ENCODE results near the gene TNS4. TPM values are rescaled to one million over a fixed set of nuclear protein-coding genes. Genes with fewer than 3 reads are reported as not detected.

The TNS4 gene
- total and polyA plus RNA-seq, 7 experiments from 2014 or later = 1.2 to 10.3 (median 1.3) TPM; not detected in 4

GRCh38 chr17:40486522-40487370, 14.7 kb downstream of the TNS4 start:
- no peak for DNase-seq
- Histone ChIP-seq H3K27ac (ENCODE audit: low read depth, low read length) (no peak overlapping the region), H3K4me3 (ENCODE audit: low read length) (no peak overlapping the region), H3K36me3 (ENCODE audit: control insufficient read depth in 2 of 3, insufficient read depth in 3 of 3, low read length in 3 of 3) (no peaks in the 10 kb centered on the region), H3K9me3 (ENCODE audit: control insufficient read depth in 2 of 3, low read length in 3 of 3) (no peaks in the 10 kb centered on the region), H3K27me3 (ENCODE audit: control insufficient read depth in 2 of 2, insufficient read depth in 2 of 2, low read length in 2 of 2) (no peaks in the 10 kb centered on the region), H3K4me1 (ENCODE audit: control insufficient read depth in 2 of 2, insufficient read depth in 2 of 2, low read length in 2 of 2) (peaks cover 25 to 31% of the 10 kb centered on the region in 2 donors)
- intact Hi-C loops (cut with micrococcal nuclease) = no loop called here
- no peak for ATAC-seq
- H3K4me3 Mint-ChIP-seq = peak overlapping the region in 1 of 10 donors; percentile 0
- peaks cover 31 to 85% (median 78%) of the 10 kb centered on the region in 7 donors for H3K4me1 Mint-ChIP-seq
- H3K27ac Mint-ChIP-seq = peak overlapping the region; percentile 4 to 99 (median 68)
- H3K36me3 Mint-ChIP-seq = peaks cover 0 to 2% (median 0%) of the 10 kb centered on the region in 5 donors
- no peaks in the 10 kb centered on the region for H3K9me3 Mint-ChIP-seq
- no peaks in the 10 kb centered on the region for H3K27me3 Mint-ChIP-seq
- ChIA-PET CTCF (interaction anchor here (0.7 kb wide), 1 partner anchor 10 kb away, joined by 3 read pairs; no protein-coding TSS in a partner anchor), POLR2A (interaction anchor here (0.5 to 1.1 kb wide), 4 partner anchors 10 to 40 kb away, joined by 3 to 6 read pairs (median 4); no protein-coding TSS in a partner anchor)

GRCh38 chr17:40485851-40486521, 15.4 kb downstream of the TNS4 start:
- intact Hi-C loops (cut with micrococcal nuclease) = no loop called here
- ChIA-PET POLR2A (interaction anchor here (0.5 to 2.5 kb wide), 6 partner anchors 10 to 46 kb away, joined by 3 to 7 read pairs (median 4); no protein-coding TSS in a partner anchor), CTCF (interaction anchor here (0.6 to 1.8 kb wide), 3 partner anchors 10 to 298 kb away, joined by 3 to 5 read pairs (median 4); no protein-coding TSS in a partner anchor)
- no peak overlapping the region for H3K27ac ChIP-seq (ENCODE audit: low read depth, low read length)
- H3K9me3 ChIP-seq (ENCODE audit: control insufficient read depth in 2 of 3, low read length in 3 of 3) = no peaks in the 10 kb centered on the region
- no peak overlapping the region for H3K4me3 ChIP-seq (ENCODE audit: low read length)
- Mint-ChIP-seq H3K4me3 (peak overlapping the region in 2 of 10 donors; percentile 14 to 31), H3K36me3 (peaks cover 0 to under 1% (median 0%) of the 10 kb centered on the region in 5 donors), H3K4me1 (peaks cover 33 to 85% (median 78%) of the 10 kb centered on the region in 7 donors), H3K9me3 (peaks cover 0 to 1% (median 0%) of the 10 kb centered on the region in 11 donors), H3K27ac (peak overlapping the region; percentile 4 to 99 (median 74)), H3K27me3 (no peaks in the 10 kb centered on the region)
- no peaks in the 10 kb centered on the region for H3K36me3 ChIP-seq (ENCODE audit: control insufficient read depth in 2 of 3, insufficient read depth in 3 of 3, low read length in 3 of 3)
- ATAC-seq = peak; percentile 65
- H3K4me1 ChIP-seq (ENCODE audit: control insufficient read depth in 2 of 2, insufficient read depth in 2 of 2, low read length in 2 of 2) = peaks cover 28 to 32% of the 10 kb centered on the region in 2 donors
- peak in 7 of 9 donors; percentile 32 to 62 (median 45) for DNase-seq
- no peaks in the 10 kb centered on the region for H3K27me3 ChIP-seq (ENCODE audit: control insufficient read depth in 2 of 2, insufficient read depth in 2 of 2, low read length in 2 of 2)

- no peaks in the 10 kb centered on the region for H3K27me3 Mint-ChIP-seq
- peaks cover 0 to 1% (median 0%) of the 10 kb centered on the region in 11 donors for H3K9me3 Mint-ChIP-seq
- ChIA-PET POLR2A (interaction anchor here (1.3 to 2.5 kb wide), 2 partner anchors 9 to 47 kb away, joined by 4 to 7 read pairs; no protein-coding TSS in a partner anchor), CTCF (interaction anchor here (0.6 to 1.8 kb wide), 2 partner anchors 9 to 299 kb away, joined by 4 to 5 read pairs; no protein-coding TSS in a partner anchor)
- Histone ChIP-seq H3K4me3 (ENCODE audit: low read length) (no peak overlapping the region), H3K36me3 (ENCODE audit: control insufficient read depth in 2 of 3, insufficient read depth in 3 of 3, low read length in 3 of 3) (no peaks in the 10 kb centered on the region), H3K4me1 (ENCODE audit: control insufficient read depth in 2 of 2, insufficient read depth in 2 of 2, low read length in 2 of 2) (peaks cover 27 to 29% of the 10 kb centered on the region in 2 donors), H3K9me3 (ENCODE audit: control insufficient read depth in 2 of 3, low read length in 3 of 3) (no peaks in the 10 kb centered on the region), H3K27me3 (ENCODE audit: control insufficient read depth in 2 of 2, insufficient read depth in 2 of 2, low read length in 2 of 2) (no peaks in the 10 kb centered on the region), H3K27ac (ENCODE audit: low read depth, low read length) (no peak overlapping the region)
- intact Hi-C loops (cut with micrococcal nuclease) = loop anchor here (5.0 kb wide), 2 partner anchors 38 to 43 kb away; partner anchors contain the start of gene IGFBP4 (in 1 of the 2)
- ATAC-seq (no peak), DNase-seq (no peak)
- H3K4me3 Mint-ChIP-seq = no peak overlapping the region
- peaks cover 31 to 85% (median 78%) of the 10 kb centered on the region in 7 donors for H3K4me1 Mint-ChIP-seq
- H3K36me3 Mint-ChIP-seq = peaks cover 0 to 2% (median 0%) of the 10 kb centered on the region in 5 donors
- H3K27ac Mint-ChIP-seq = peak overlapping the region in 8 of 9 donors; percentile 4 to 99 (median 80)
Observed at GRCh38 chr17:40484973-40485530, 16.4 kb downstream of the TNS4 start.

GRCh38 chr17:40484285-40484972, 17.0 kb downstream of the TNS4 start:
- H3K4me1 ChIP-seq (ENCODE audit: control insufficient read depth in 2 of 2, insufficient read depth in 2 of 2, low read length in 2 of 2) = peaks cover 27 to 29% of the 10 kb centered on the region in 2 donors
- H3K4me1 Mint-ChIP-seq = peaks cover 27 to 82% (median 78%) of the 10 kb centered on the region in 7 donors
- POLR2A ChIA-PET = interaction anchor here (1.3 to 2.5 kb wide), 2 partner anchors 8 to 48 kb away, joined by 4 to 7 read pairs; no protein-coding TSS in a partner anchor
- no peak overlapping the region for H3K27ac ChIP-seq (ENCODE audit: low read depth, low read length)
- ATAC-seq = no peak
- no peaks in the 10 kb centered on the region for H3K9me3 ChIP-seq (ENCODE audit: control insufficient read depth in 2 of 3, low read length in 3 of 3)
- CTCF ChIA-PET = interaction anchor here (1.8 kb wide), 1 partner anchor 8 kb away, joined by 5 read pairs; no protein-coding TSS in a partner anchor
- H3K36me3 ChIP-seq (ENCODE audit: control insufficient read depth in 2 of 3, insufficient read depth in 3 of 3, low read length in 3 of 3) = no peaks in the 10 kb centered on the region
- H3K9me3 Mint-ChIP-seq = peaks cover 0 to 1% (median 0%) of the 10 kb centered on the region in 11 donors
- H3K36me3 Mint-ChIP-seq = peaks cover 0 to 2% (median 0%) of the 10 kb centered on the region in 5 donors
- no peak for DNase-seq
- intact Hi-C loops (cut with micrococcal nuclease) = loop anchor here (5.0 kb wide), 2 partner anchors 37 to 42 kb away; partner anchors contain the start of gene IGFBP4 (in 1 of the 2)
- H3K27me3 ChIP-seq (ENCODE audit: control insufficient read depth in 2 of 2, insufficient read depth in 2 of 2, low read length in 2 of 2) = no peaks in the 10 kb centered on the region
- H3K4me3 ChIP-seq (ENCODE audit: low read length) = no peak overlapping the region
- peak overlapping the region; percentile 46 to 99 (median 85) for H3K27ac Mint-ChIP-seq
- H3K4me3 Mint-ChIP-seq = no peak overlapping the region
- no peaks in the 10 kb centered on the region for H3K27me3 Mint-ChIP-seq

DNA sequence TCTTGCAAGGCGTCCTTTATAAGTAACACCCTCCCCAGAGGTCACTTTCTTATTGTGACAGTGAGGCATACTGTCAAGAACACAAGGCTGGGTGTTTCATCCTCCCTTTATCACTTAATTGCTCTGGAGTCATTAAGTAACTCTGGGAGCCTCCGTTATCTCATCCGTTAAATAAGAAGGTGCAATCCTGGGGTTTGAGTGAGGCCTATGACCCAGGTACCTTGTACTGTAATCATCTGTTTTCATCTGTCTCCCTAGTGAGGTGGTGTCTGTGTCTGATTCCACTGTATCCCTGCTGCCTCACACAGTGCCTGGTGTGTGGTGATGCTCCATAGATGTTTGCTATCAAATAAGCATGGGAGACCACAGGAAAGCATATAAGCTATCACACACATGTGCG, 17.7 kb downstream of the TNS4 start:
- Mint-ChIP-seq H3K4me1 (peaks cover 26 to 80% (median 72%) of the 10 kb centered on the region in 7 donors), H3K27ac (peak overlapping the region; percentile 46 to 100 (median 98)), H3K36me3 (peaks cover 0 to 6% (median 0%) of the 10 kb centered on the region in 5 donors), H3K4me3 (peak overlapping the region in 1 of 10 donors; percentile 53), H3K9me3 (peaks cover 0 to 4% (median 0%) of the 10 kb centered on the region in 11 donors), H3K27me3 (no peaks in the 10 kb centered on the region)
- intact Hi-C loops (cut with micrococcal nuclease) = loop anchor here (5.0 kb wide), 2 partner anchors 36 to 41 kb away; partner anchors contain the start of gene IGFBP4 (in 1 of the 2)
- ATAC-seq (no peak), DNase-seq (no peak)
- no peaks in the 10 kb centered on the region for H3K27me3 ChIP-seq (ENCODE audit: control insufficient read depth in 2 of 2, insufficient read depth in 2 of 2, low read length in 2 of 2)
- ChIA-PET POLR2A (interaction anchor here (2.5 kb wide), 1 partner anchor 49 kb away, joined by 7 read pairs; no protein-coding TSS in a partner anchor), CTCF (no interaction called here)
- no peak overlapping the region for H3K27ac ChIP-seq (ENCODE audit: low read depth, low read length)
- H3K4me3 ChIP-seq (ENCODE audit: low read length) = no peak overlapping the region
- no peaks in the 10 kb centered on the region for H3K9me3 ChIP-seq (ENCODE audit: control insufficient read depth in 2 of 3, low read length in 3 of 3)
- peaks cover 24 to 32% of the 10 kb centered on the region in 2 donors for H3K4me1 ChIP-seq (ENCODE audit: control insufficient read depth in 2 of 2, insufficient read depth in 2 of 2, low read length in 2 of 2)
- H3K36me3 ChIP-seq (ENCODE audit: control insufficient read depth in 2 of 3, insufficient read depth in 3 of 3, low read length in 3 of 3) = no peaks in the 10 kb centered on the region
